ENCODE data around the gene CABP5.
"Not testable (repeated sequence)": the region's sequence is repeated elsewhere in the genome, so short reads cannot be mapped to it uniquely, and the experiment has no call there.

Gene CABP5

GRCh38 chr19:48043675-48044258, at the start of gene CABP5:
CABP5 (minus strand) TSS chr19:48044079; CDS start chr19:48043922, 157 bp downstream.
- H3K4me3 ChIP-seq (ENCODE audit: low read depth, low read length) = no peak within 1 kb of the TSS
- no peak for DNase-seq (ENCODE audit: low read depth)
- TF ChIP-seq MAX (IDR thresholded peaks at IDR 0.05; ENCODE audit: low read depth, low read length) = no peak

- not testable (repeated sequence) for H3K4me3 ChIP-seq (ENCODE audit: low read depth, low read length); DNase-seq (ENCODE audit: low read depth)
These were observed 47.3 kb upstream of the CABP5 start for GRCh38 chr19:48091111-48091718.

- H3K4me3 ChIP-seq (ENCODE audit: low read depth, low read length) = no peak overlapping the region
- DNase-seq (ENCODE audit: low read depth) = peak; percentile 54
- TF ChIP-seq POLR2A (IDR thresholded peaks at IDR 0.05; ENCODE audit: extremely low read depth, insufficient read length) (no peak), MAX (IDR thresholded peaks at IDR 0.05; ENCODE audit: low read depth, low read length) (no peak), MYC (IDR thresholded peaks at IDR 0.05; ENCODE audit: low read depth, low read length) (no peak), CTCF (IDR thresholded peaks at IDR 0.05; ENCODE audit: low read depth, low read length) (no peak)
These were observed 46.5 kb upstream of the CABP5 start for GRCh38 chr19:48090281-48090802.

- not testable (repeated sequence) for H3K4me3 ChIP-seq (ENCODE audit: low read depth, low read length); DNase-seq (ENCODE audit: low read depth)
These were observed 45.1 kb upstream of the CABP5 start for GRCh38 chr19:48088991-48089390.

- TF ChIP-seq CTCF (IDR thresholded peaks at IDR 0.05; ENCODE audit: low read depth, low read length) (peak; percentile 66), POLR2A (IDR thresholded peaks at IDR 0.05; ENCODE audit: extremely low read depth, insufficient read length) (no peak), MAX (IDR thresholded peaks at IDR 0.05; ENCODE audit: low read depth, low read length) (peak; percentile 14; the same call in 1 of the 2 replicates)
- H3K4me3 ChIP-seq (ENCODE audit: low read depth, low read length) = no peak overlapping the region
- peak; percentile 51 for DNase-seq (ENCODE audit: low read depth)
These were observed 42.3 kb upstream of the CABP5 start for GRCh38 chr19:48085904-48086864.

- H3K4me3 ChIP-seq (ENCODE audit: low read depth, low read length) = no peak overlapping the region
- no peak for TF ChIP-seq MYC (IDR thresholded peaks at IDR 0.05; ENCODE audit: low read depth, low read length)
- no peak for TF ChIP-seq MAX (IDR thresholded peaks at IDR 0.05; ENCODE audit: low read depth, low read length)
- TF ChIP-seq POLR2A (IDR thresholded peaks at IDR 0.05; ENCODE audit: extremely low read depth, insufficient read length) = no peak
- TF ChIP-seq CTCF (IDR thresholded peaks at IDR 0.05; ENCODE audit: low read depth, low read length) = no peak
These were observed 41.2 kb upstream of the CABP5 start for GRCh38 chr19:48085076-48085475.

GRCh38 chr19:48081106-48081505, 37.2 kb upstream of the CABP5 start:
- DNase-seq (ENCODE audit: low read depth) = no peak
- TF ChIP-seq POLR2A (IDR thresholded peaks at IDR 0.05; ENCODE audit: extremely low read depth, insufficient read length) (no peak), MAX (IDR thresholded peaks at IDR 0.05; ENCODE audit: low read depth, low read length) (no peak)
- H3K4me3 ChIP-seq (ENCODE audit: low read depth, low read length) = no peak overlapping the region

More at GRCh38 chr19:48085076-48085475, 41.2 kb upstream of the CABP5 start:
- no peak for DNase-seq (ENCODE audit: low read depth)

GRCh38 chr19:48070177-48070769, 26.4 kb upstream of the CABP5 start:
- DNase-seq (ENCODE audit: low read depth); H3K4me3 ChIP-seq (ENCODE audit: low read depth, low read length): not testable (repeated sequence)
